Central memory CD4-positive, alpha-beta T cell (primary cell): ENCODE results near the gene COL5A2.

Experiments
- DNase-seq: peaks from one replicate; pipeline ENCODE4 v3.0.0; 2022

COL5A2 gene

GRCh38 chr2:189146553-189146952 is 33.0 kb downstream of the COL5A2 start:
- DNase-seq: no peak

- DNase-seq: no peak
These were observed 34.8 kb downstream of the COL5A2 start for GRCh38 chr2:189144700-189145211.

GRCh38 chr2:189143925-189144324 is 35.6 kb downstream of the COL5A2 start:
- no peak for DNase-seq

GRCh38 chr2:189142893-189143759 is 36.4 kb downstream of the COL5A2 start:
- peak; percentile 47 for DNase-seq

- DNase-seq: no peak
These were observed 40.8 kb downstream of the COL5A2 start for GRCh38 chr2:189138800-189139199.

GRCh38 chr2:189137519-189137918 is 42.0 kb downstream of the COL5A2 start:
- no peak for DNase-seq

GRCh38 chr2:189134485-189134884 is 45.1 kb downstream of the COL5A2 start:
- no peak for DNase-seq

- DNase-seq: no peak
These were observed 47.6 kb downstream of the COL5A2 start for GRCh38 chr2:189131991-189132390.

GRCh38 chr2:189129971-189130370 is 49.6 kb downstream of the COL5A2 start:
- DNase-seq: no peak

GRCh38 chr2:189128970-189129369 is 50.6 kb downstream of the COL5A2 start:
- DNase-seq: no peak

GRCh38 chr2:189127756-189128155 is 51.8 kb downstream of the COL5A2 start:
- DNase-seq: no peak

GRCh38 chr2:189125195-189125594 is 54.4 kb downstream of the COL5A2 start:
- no peak for DNase-seq

GRCh38 chr2:189124175-189124574 is 55.4 kb downstream of the COL5A2 start:
- DNase-seq: no peak

GRCh38 chr2:189118386-189118785 is 61.2 kb downstream of the COL5A2 start:
- no peak for DNase-seq

GRCh38 chr2:189116979-189117378 is 62.6 kb downstream of the COL5A2 start:
- no peak for DNase-seq

- no peak for DNase-seq
These were observed 63.5 kb downstream of the COL5A2 start for GRCh38 chr2:189116087-189116486.

- no peak for DNase-seq
These were observed 64.4 kb downstream of the COL5A2 start for GRCh38 chr2:189115126-189115525.

- DNase-seq: no peak
These were observed 65.6 kb downstream of the COL5A2 start for GRCh38 chr2:189113963-189114362.

- no peak for DNase-seq
These were observed 68.4 kb downstream of the COL5A2 start for GRCh38 chr2:189111063-189111715.

GRCh38 chr2:189109921-189110397 is 69.6 kb downstream of the COL5A2 start:
- DNase-seq: no peak

- DNase-seq: no peak
These were observed 74.6 kb downstream of the COL5A2 start for GRCh38 chr2:189104934-189105333.

- DNase-seq: no peak
These were observed 76.8 kb downstream of the COL5A2 start for GRCh38 chr2:189102735-189103134.

GRCh38 chr2:189097934-189098333 is 81.6 kb downstream of the COL5A2 start:
- no peak for DNase-seq
